Midbrain (tissue), 1 donor: ENCODE measurements around the gene CLEC7A.

Experiments
- DNase-seq: peaks from one replicate; lab custom pipeline; 2025; lab: John Stamatoyannopoulos, UW

The CLEC7A gene

GRCh38 chr12:10140001-10140400 lies 10.0 kb upstream of the CLEC7A start:
- DNase-seq = peak; percentile 38

- no peak for DNase-seq
These were observed 6.7 kb upstream of the CLEC7A start for GRCh38 chr12:10136637-10137205.

DNA sequence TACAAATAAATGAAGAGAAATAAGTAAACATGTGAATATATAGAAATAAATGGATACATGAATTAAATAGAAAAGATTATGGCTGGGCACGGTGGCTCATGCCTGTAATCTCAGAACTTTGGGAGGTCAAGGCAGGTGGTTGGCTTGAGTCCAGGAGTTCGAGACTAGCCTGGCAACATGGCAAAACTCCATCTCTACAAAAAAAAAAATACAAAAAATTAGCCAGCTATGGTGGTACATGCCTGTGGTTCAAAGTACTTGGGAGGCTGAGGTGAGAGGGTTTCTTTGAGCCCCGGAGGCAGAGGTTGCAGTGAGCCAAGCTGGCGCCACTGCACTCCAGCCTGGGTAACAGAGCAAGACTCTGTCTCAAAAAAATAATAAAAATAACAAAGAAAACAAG lies 5.1 kb upstream of the CLEC7A start:
- DNase-seq = no peak

- no peak for DNase-seq
These were observed 2.9 kb upstream of the CLEC7A start for GRCh38 chr12:10132850-10133370.

DNA sequence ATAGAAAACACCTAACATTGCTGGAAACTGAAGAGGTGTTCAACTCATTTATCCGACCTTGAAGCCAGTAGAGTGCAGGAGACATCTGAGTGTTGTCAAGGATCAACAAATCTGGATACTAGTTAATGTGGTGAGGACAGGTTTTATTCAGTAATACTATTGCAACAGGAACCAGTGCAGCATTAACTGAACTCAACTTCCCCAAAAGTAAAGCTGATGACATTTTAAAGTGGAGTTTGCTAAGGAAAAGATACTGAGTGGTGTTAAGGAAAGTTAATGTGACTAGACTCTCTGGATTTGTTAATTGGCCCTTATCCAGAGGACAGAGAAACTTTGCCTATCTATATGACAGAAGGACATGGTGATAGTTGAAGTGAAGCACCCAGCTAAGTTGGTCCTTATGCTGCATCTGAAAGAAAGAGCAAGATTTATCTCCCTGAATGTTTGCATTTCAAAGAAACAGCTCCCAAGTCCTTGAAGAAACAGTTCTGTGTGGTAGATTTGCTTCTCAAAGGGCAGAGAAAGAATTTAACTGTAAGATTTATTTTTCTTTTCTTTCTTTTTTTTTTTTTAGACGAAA lies 1.2 kb upstream of the CLEC7A start:
- DNase-seq = peak; percentile 13

DNA sequence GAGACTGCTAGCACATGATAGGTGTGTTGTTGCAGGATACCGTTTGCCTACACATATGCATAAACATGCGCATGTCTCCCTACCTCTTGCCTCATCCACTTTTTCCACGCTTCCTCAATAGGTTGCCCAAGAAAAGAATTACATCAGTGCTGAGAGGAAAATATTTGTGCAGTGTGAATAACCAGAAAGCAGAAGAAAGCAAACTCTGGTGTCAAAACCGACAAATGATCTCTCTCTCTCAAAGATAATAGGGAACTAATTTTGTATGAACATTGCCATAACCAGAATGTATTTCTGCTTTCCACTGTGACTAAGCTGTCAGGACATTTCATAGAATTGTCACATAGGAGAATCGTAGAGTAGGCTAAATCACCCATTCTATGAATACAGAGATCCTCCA lies 1.3 kb downstream of the CLEC7A start:
- DNase-seq = no peak

- DNase-seq = no peak
These were observed 3.6 kb downstream of the CLEC7A start for GRCh38 chr12:10126413-10126812.

GRCh38 chr12:10122689-10123088 lies 7.3 kb downstream of the CLEC7A start:
- no peak for DNase-seq

GRCh38 chr12:10121278-10121677 lies 8.7 kb downstream of the CLEC7A start:
- DNase-seq = peak; percentile 3

GRCh38 chr12:10119066-10119465 lies 10.9 kb downstream of the CLEC7A start:
- DNase-seq = no peak

- DNase-seq = no peak
These were observed 14.1 kb downstream of the CLEC7A start for GRCh38 chr12:10115890-10116289.

- no peak for DNase-seq
These were observed 14.7 kb downstream of the CLEC7A start for GRCh38 chr12:10115311-10115710.

DNA sequence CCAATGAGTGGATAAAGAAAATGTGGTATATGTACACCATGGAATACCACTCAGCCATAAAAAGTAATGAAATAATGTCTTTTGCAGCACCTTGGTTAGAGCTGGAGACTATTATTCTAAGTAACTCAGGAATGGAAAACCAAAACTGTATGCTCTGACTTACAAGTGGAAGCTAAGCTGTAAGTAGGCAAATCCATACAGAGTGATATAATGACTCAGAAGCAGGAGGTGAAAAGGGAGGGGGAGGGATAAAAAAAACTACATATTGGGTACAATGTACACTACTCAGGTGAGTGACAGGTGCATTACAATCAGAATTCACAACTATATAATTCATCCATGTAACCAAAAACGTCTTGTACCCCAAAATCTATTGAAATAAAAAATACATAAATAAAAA lies 16.1 kb downstream of the CLEC7A start:
- DNase-seq = no peak

GRCh38 chr12:10113075-10113474 lies 16.9 kb downstream of the CLEC7A start:
- no peak for DNase-seq

DNA sequence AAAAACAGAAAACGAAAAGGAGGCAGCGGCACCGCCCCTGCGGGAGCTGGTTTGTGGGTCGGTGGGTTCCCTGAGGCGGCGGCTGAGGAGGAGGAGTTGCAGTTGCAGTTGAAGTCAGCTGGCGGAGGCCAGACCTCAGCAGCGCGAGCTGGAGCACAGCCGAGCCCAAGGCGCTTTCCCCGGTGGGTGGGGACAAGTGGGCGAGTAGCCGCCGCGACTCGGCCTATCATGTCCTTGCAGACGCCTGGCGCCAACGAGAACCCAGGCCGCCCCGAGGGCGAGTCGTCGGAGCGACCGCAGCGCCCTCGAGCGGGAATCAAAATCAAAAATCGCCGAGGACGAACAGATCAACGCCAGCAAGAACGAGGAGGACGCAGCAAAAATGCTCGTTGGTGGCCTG lies 18.5 kb downstream of the CLEC7A start:
- no peak for DNase-seq

DNA sequence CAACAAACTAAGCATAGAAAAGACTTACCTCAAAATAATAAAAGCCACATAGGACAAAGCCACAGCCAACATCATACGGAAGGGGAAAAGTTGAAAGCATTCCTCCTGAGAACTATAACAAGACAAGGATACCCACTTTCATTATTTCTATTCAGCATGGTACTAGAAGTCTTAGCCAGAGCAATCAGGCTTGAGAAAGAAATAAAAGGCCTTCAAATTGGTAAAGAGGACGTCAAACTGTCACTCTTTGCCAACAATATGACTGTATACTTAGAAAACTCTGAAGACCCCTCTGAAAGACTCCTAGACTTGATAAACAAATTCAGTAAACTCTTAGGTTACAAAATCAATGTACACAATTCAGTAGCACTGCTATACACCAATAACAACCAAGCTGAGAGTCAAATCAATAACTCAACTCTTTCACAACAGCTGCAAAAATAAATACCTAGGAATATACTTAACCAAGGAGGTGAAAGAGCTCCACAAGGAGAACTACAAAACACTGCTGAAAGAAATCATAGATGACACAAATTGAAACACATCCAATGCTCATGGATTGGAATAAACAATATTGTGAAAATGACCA lies 19.6 kb downstream of the CLEC7A start:
- no peak for DNase-seq

DNA sequence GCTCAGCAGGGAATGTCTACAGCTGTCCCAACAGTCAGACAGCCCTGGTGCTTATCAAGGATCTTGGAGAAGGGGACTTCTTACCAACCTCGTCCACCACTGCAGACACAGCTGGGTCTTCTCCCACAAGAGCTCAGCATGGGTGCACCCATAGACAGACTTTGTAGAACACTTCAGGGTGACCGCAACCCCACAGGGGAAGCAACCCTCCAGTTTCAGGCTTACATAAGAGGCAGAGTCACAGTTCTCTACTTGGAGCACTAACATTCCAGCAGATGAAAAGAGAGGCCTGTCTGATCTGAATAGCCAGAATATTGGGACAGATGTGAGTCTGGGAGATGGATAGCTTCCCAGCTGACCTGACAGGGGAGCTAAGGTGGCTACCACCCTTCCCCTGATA lies 27.7 kb downstream of the CLEC7A start:
- DNase-seq = no peak

GRCh38 chr12:10101648-10102220 lies 28.3 kb downstream of the CLEC7A start:
- DNase-seq = no peak

GRCh38 chr12:10101042-10101579 lies 28.9 kb downstream of the CLEC7A start:
- DNase-seq = no peak

DNA sequence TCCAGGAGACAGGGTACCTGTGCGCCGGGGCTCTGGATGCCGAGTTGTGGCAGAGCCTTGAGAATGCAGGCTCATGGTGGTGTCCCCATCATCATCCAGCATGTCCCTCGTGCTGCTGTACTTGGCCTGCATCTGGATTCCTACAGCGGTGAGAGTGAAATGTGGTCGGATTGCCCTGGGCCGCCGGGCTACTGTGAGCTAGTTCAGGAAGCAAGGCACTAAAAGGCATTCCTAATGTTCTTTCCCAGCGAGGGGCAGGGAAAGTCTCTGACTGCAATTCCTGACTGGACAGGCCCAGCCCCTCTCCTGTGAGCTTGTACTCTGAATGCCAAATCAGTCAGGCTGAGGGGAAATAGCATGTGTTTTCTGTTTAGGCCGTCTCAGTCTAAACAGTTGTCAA lies 31.2 kb downstream of the CLEC7A start, which contains the start of gene CLEC1A:
TSS of gene CLEC1A (minus strand) at position 195 of the 400 bp plus-strand sequence. CDS start at position 132, 63 bp downstream.
- DNase-seq = no peak

GRCh38 chr12:10097521-10097920 lies 32.5 kb downstream of the CLEC7A start:
- DNase-seq = no peak

DNA sequence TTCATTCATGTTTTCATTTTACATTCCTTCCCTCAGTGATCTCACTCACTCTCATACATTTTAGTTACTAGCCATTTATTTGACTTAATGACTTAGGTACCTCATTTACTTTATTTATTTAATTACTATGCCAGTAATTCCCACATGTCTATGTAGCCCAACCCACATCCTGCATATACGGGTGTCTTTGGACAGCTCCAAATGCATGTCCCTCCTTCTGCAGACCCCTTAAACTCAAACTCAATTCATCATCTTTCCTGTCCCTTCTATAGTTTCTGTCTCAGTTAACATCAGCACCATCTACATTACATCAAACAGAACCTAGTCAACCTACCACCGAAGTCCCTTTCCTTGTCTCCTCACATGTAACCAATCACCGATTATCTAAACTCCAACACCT lies 34.0 kb downstream of the CLEC7A start:
- no peak for DNase-seq
